ENCODE measurements around the gene PLEKHF1.

PLEKHF1 gene

DNA sequence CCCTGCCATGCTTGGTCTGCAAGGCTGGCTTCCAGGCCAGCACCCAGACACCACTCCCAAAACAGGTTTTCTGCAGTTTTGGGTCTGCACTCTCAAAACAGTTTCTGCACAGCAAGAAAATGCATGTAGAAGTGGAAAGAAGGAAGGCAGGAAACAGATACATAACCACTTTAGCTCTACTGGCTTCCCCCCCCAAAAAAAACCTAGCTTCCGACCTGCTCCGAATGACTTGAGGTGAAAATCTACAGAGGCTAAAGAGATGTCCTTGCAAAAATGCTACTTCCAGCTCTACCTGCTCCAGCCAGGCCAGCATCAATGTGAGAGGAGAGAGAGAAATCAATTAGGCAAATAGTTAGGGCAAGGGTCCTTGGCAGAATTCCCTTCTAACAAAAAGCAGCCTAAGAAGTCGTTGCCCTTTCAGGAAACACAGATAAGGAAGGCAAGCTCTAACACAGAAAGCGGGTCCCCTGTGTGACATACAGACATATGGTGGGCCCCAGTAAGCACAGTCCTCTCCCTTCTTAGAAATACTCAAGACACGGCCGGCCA lies 46.4 kb downstream of the PLEKHF1 start:
- Histone ChIP-seq H3K27ac (ENCODE audit: low read depth, low read length) (no peak overlapping the region), H2BK12ac (ENCODE audit: low read length) (no peak overlapping the region), H2AFZ (ENCODE audit: insufficient read depth, low read length, poor library complexity) (no peak overlapping the region), H3K18ac (ENCODE audit: low read length) (no peak overlapping the region), H2BK120ac (ENCODE audit: insufficient read depth, low read length, poor library complexity) (no peak overlapping the region), H3K9ac (ENCODE audit: low read length) (no peak overlapping the region), H4K8ac (ENCODE audit: low read depth, low read length) (no peak overlapping the region), H3K4ac (ENCODE audit: low read depth, low read length) (no peak overlapping the region), H3K36me3 (ENCODE audit: control insufficient read depth in 1 of 2, insufficient read depth in 2 of 2, low read length in 2 of 2) (peaks cover 9 to 16% of the 10 kb centered on the region in 2 experiments), H3K79me2 (ENCODE audit: control insufficient read depth, insufficient read depth, low read length, poor library complexity) (peaks cover 7% of the 10 kb centered on the region), H3K4me1 (ENCODE audit: control insufficient read depth in 1 of 2, insufficient read depth in 2 of 2, low read length in 2 of 2) (peaks cover 15 to 16% of the 10 kb centered on the region in 2 experiments), H2BK5ac (ENCODE audit: low read depth, low read length, poor library complexity) (no peak overlapping the region), H3K79me1 (ENCODE audit: low read length) (peaks cover 10% of the 10 kb centered on the region), H3K14ac (ENCODE audit: low read length) (no peak overlapping the region), H2AK5ac (ENCODE audit: low read length) (no peak overlapping the region), H4K12ac (ENCODE audit: low read depth, low read length) (no peak overlapping the region), H3K4me3 (ENCODE audit: low read depth, low read length) (no peak overlapping the region), H3K27me3 (ENCODE audit: insufficient read depth, low read length) (no peaks in the 10 kb centered on the region), H3K9me3 (ENCODE audit: insufficient read depth, low read depth, low read length) (no peaks in the 10 kb centered on the region), H3K23ac (ENCODE audit: low read length) (no peak overlapping the region), H3K4me2 (ENCODE audit: low read length) (no peak overlapping the region), H4K91ac (ENCODE audit: low read depth, low read length) (no peak overlapping the region)
- DNase-seq: no peak
- no CpG with 5 or more reads among the region's 6 CpGs for WGBS (ENCODE audit: extremely low coverage, insufficient coverage, insufficient read length)

DNA sequence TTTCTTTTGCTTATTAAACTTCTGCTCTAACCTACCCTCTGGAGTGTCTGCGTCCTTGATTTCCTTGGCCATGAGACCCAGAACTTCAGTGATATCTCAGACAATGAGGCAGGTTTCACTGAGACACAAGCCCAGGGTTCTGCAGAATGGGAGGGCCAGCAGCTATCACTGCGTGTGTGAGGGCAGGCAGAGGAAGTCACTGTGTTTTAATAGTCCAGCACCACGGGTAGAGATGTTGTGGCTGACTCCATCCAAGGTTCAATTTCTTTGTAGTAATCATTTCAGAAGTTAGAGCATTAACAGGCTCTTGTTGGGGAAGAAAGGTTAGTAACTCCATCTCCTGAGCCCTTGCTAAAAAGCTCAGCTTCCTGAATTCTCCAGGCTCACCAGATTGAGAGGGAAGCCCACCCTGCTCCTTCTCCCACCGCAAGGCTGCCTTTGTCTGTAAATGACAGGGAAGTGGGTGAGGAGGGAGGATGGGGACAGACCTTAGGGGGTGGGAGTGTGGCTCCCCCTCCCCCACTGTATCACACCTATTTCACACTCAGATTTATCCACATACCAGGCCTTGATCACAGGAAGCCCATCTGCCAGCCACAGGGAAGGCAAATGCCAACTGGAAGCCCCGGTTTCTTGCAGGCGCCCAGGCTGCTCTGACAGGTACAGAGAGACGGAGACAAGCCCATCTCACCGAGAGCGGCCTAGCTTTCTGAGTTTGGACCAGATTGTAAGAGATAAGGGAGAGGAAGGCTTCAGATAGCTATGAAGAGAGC lies 47.7 kb downstream of the PLEKHF1 start:
- H3K4me3 ChIP-seq (ENCODE audit: low read depth, low read length): no peak overlapping the region
- H2BK120ac ChIP-seq (ENCODE audit: insufficient read depth, low read length, poor library complexity): no peak overlapping the region
- no peak overlapping the region for H3K18ac ChIP-seq (ENCODE audit: low read length)
- H3K9me3 ChIP-seq (ENCODE audit: insufficient read depth, low read depth, low read length): no peaks in the 10 kb centered on the region
- H4K8ac ChIP-seq (ENCODE audit: low read depth, low read length): no peak overlapping the region
- H3K4me1 ChIP-seq (ENCODE audit: control insufficient read depth in 1 of 2, insufficient read depth in 2 of 2, low read length in 2 of 2): peaks cover 15 to 16% of the 10 kb centered on the region in 2 experiments
- H3K4me2 ChIP-seq (ENCODE audit: low read length): no peak overlapping the region
- H3K9ac ChIP-seq (ENCODE audit: low read length): no peak overlapping the region
- no peak overlapping the region for H3K27ac ChIP-seq (ENCODE audit: low read depth, low read length)
- no peak for DNase-seq
- H2BK5ac ChIP-seq (ENCODE audit: low read depth, low read length, poor library complexity): no peak overlapping the region
- H4K12ac ChIP-seq (ENCODE audit: low read depth, low read length): no peak overlapping the region
- no peak overlapping the region for H3K23ac ChIP-seq (ENCODE audit: low read length)
- no peak overlapping the region for H2AFZ ChIP-seq (ENCODE audit: insufficient read depth, low read length, poor library complexity)
- peaks cover 7% of the 10 kb centered on the region for H3K79me2 ChIP-seq (ENCODE audit: control insufficient read depth, insufficient read depth, low read length, poor library complexity)
- H3K27me3 ChIP-seq (ENCODE audit: insufficient read depth, low read length): no peaks in the 10 kb centered on the region
- H3K4ac ChIP-seq (ENCODE audit: low read depth, low read length): no peak overlapping the region
- WGBS (ENCODE audit: extremely low coverage, insufficient coverage, insufficient read length): no CpG with 5 or more reads among the region's 9 CpGs
- H4K91ac ChIP-seq (ENCODE audit: low read depth, low read length): no peak overlapping the region
- H3K36me3 ChIP-seq (ENCODE audit: control insufficient read depth in 1 of 2, insufficient read depth in 2 of 2, low read length in 2 of 2): peaks cover 4 to 9% of the 10 kb centered on the region in 2 experiments
- no peak overlapping the region for H2BK12ac ChIP-seq (ENCODE audit: low read length)
- H3K79me1 ChIP-seq (ENCODE audit: low read length): peaks cover 10% of the 10 kb centered on the region
- no peak overlapping the region for H3K14ac ChIP-seq (ENCODE audit: low read length)
- H2AK5ac ChIP-seq (ENCODE audit: low read length): no peak overlapping the region

DNA sequence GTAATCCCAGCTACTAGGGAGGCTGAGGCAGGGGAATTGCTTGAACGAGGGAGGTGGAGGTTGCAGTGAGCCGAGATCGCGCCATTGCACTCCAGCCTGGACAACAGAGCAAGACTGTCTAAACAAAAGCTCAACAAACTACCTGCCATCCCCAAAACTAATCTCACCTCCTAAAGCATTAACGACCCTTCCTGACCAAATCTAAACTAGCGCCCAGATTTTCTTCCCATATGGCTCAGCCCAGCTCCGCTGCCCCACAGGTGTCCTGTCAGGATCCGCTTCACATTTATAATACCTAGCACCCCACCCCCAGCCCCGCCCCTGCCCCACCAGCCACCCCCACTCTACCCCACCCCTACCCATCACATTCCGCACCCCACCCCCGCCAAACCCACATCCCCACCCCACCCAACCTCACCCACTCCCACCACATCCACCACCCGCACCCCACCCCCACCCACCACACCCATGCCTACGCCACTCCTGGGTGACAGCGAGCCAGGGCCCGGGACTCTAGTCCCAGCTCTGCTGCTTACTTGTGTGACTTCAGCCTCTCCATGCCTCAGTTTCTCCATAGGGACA lies 49.2 kb downstream of the PLEKHF1 start:
- peak overlapping the region; percentile 99 for H4K91ac ChIP-seq (ENCODE audit: low read depth, low read length)
- H2AK5ac ChIP-seq (ENCODE audit: low read length): peak overlapping the region; percentile 87
- H2BK120ac ChIP-seq (ENCODE audit: insufficient read depth, low read length, poor library complexity): peak overlapping the region; percentile 96
- H3K23ac ChIP-seq (ENCODE audit: low read length): no peak overlapping the region
- no peaks in the 10 kb centered on the region for H3K27me3 ChIP-seq (ENCODE audit: insufficient read depth, low read length)
- peaks cover 0 to 5% of the 10 kb centered on the region in 2 experiments for H3K36me3 ChIP-seq (ENCODE audit: control insufficient read depth in 1 of 2, insufficient read depth in 2 of 2, low read length in 2 of 2)
- H3K27ac ChIP-seq (ENCODE audit: low read depth, low read length): peak overlapping the region; percentile 49
- H3K4me2 ChIP-seq (ENCODE audit: low read length): peak overlapping the region; percentile 77
- peaks cover 10% of the 10 kb centered on the region in 2 experiments for H3K4me1 ChIP-seq (ENCODE audit: control insufficient read depth in 1 of 2, insufficient read depth in 2 of 2, low read length in 2 of 2)
- peak overlapping the region; percentile 98 for H3K4ac ChIP-seq (ENCODE audit: low read depth, low read length)
- peak overlapping the region; percentile 99 for H2AFZ ChIP-seq (ENCODE audit: insufficient read depth, low read length, poor library complexity)
- H2BK12ac ChIP-seq (ENCODE audit: low read length): no peak overlapping the region
- peak overlapping the region; percentile 92 for H2BK5ac ChIP-seq (ENCODE audit: low read depth, low read length, poor library complexity)
- peak overlapping the region; percentile 99 for H3K18ac ChIP-seq (ENCODE audit: low read length)
- peak overlapping the region; percentile 98 for H4K12ac ChIP-seq (ENCODE audit: low read depth, low read length)
- peak overlapping the region; percentile 96 for H3K14ac ChIP-seq (ENCODE audit: low read length)
- no CpG with 5 or more reads among the region's 15 CpGs for WGBS (ENCODE audit: extremely low coverage, insufficient coverage, insufficient read length)
- peaks cover 10% of the 10 kb centered on the region for H3K79me1 ChIP-seq (ENCODE audit: low read length)
- H3K79me2 ChIP-seq (ENCODE audit: control insufficient read depth, insufficient read depth, low read length, poor library complexity): peaks cover 7% of the 10 kb centered on the region
- H3K9me3 ChIP-seq (ENCODE audit: insufficient read depth, low read depth, low read length): no peaks in the 10 kb centered on the region
- DNase-seq: no peak
- H3K4me3 ChIP-seq (ENCODE audit: low read depth, low read length): peak overlapping the region; percentile 88
- H3K9ac ChIP-seq (ENCODE audit: low read length): peak overlapping the region; percentile 99
- peak overlapping the region; percentile 99 for H4K8ac ChIP-seq (ENCODE audit: low read depth, low read length)

DNA sequence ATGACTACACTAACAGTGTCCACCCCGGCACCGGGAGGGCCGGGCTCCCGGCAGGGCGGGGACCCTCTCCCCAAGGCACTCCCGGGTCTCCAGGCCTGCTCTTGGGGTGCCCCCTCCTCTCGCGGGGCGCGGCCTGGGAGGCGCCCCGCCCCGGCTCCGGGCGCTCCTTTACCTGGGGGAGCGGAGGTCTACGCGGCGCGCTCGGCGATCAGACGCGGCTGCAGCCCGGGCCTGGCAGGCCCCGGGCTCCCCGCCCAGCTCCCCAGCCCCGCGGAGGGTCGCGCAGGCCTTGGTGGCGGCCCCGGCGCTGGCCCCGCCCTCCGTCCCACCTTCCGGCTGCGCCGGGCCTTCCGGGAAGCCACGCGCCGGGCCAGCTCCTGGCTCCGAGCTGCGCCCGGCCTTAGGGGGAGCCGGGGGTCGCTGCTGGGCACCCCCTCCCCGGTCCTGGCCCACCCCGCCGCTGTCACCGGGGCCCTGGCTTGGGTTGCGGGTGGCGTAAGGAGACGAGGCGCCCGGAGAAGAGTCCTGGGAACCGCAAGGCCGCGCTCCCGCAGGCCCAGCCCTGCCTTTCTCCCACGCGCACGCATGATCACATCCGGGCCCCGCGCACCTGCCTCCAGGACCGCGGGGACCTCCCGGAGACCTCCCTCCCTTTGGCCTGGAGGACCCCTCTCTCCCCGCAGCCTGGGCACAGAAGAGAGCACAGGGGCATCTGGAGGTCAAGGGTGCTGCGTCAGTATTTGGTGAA lies 49.9 kb downstream of the PLEKHF1 start, which contains the start of gene C19orf12:
C19orf12 (minus strand) TSS at position 309 of the 748 bp plus-strand sequence. CDS start 6,848 bp downstream, outside the sequence.
- Histone ChIP-seq H2BK120ac (ENCODE audit: insufficient read depth, low read length, poor library complexity) (peak within 1 kb of the TSS; percentile 96), H4K8ac (ENCODE audit: low read depth, low read length) (peak within 1 kb of the TSS; percentile 99), H3K4me1 (ENCODE audit: control insufficient read depth in 1 of 2, insufficient read depth in 2 of 2, low read length in 2 of 2) (peaks cover 10% of the 10 kb centered on the region in 2 experiments), H2AFZ (ENCODE audit: insufficient read depth, low read length, poor library complexity) (peak within 1 kb of the TSS; percentile 99), H3K18ac (ENCODE audit: low read length) (peak within 1 kb of the TSS; percentile 99), H3K36me3 (ENCODE audit: control insufficient read depth in 1 of 2, insufficient read depth in 2 of 2, low read length in 2 of 2) (peaks cover 0 to 4% of the 10 kb centered on the region in 2 experiments), H4K12ac (ENCODE audit: low read depth, low read length) (peak within 1 kb of the TSS; percentile 99), H3K4me3 (ENCODE audit: low read depth, low read length) (peak within 1 kb of the TSS; percentile 88), H3K4ac (ENCODE audit: low read depth, low read length) (peak within 1 kb of the TSS; percentile 98), H3K27me3 (ENCODE audit: insufficient read depth, low read length) (no peaks in the 10 kb centered on the region), H3K27ac (ENCODE audit: low read depth, low read length) (peak within 1 kb of the TSS; percentile 49), H2BK12ac (ENCODE audit: low read length) (no peak within 1 kb of the TSS), H3K23ac (ENCODE audit: low read length) (no peak within 1 kb of the TSS), H3K4me2 (ENCODE audit: low read length) (peak within 1 kb of the TSS; percentile 77), H3K79me1 (ENCODE audit: low read length) (peaks cover 10% of the 10 kb centered on the region), H3K79me2 (ENCODE audit: control insufficient read depth, insufficient read depth, low read length, poor library complexity) (peaks cover 7% of the 10 kb centered on the region), H4K91ac (ENCODE audit: low read depth, low read length) (peak within 1 kb of the TSS; percentile 99), H3K9me3 (ENCODE audit: insufficient read depth, low read depth, low read length) (no peaks in the 10 kb centered on the region), H2AK5ac (ENCODE audit: low read length) (peak within 1 kb of the TSS; percentile 98), H2BK5ac (ENCODE audit: low read depth, low read length, poor library complexity) (peak within 1 kb of the TSS; percentile 92), H3K14ac (ENCODE audit: low read length) (peak within 1 kb of the TSS; percentile 97), H3K9ac (ENCODE audit: low read length) (peak within 1 kb of the TSS; percentile 99)
- peak; percentile 25 to 57 for DNase-seq
- no CpG with 5 or more reads among the region's 72 CpGs for WGBS (ENCODE audit: extremely low coverage, insufficient coverage, insufficient read length)

Data from trophoblast cell (in vitro differentiated cells and primary cell).